GM04503 (cell line): ENCODE data around the gene NTM.
"Not testable (repeated sequence)": the region's sequence is repeated elsewhere in the genome, so short reads cannot be mapped to it uniquely, and the experiment has no call there.

ENCODE experiments used
- DNase-seq: peaks from one replicate; pipeline ENCODE4 v3.0.0-alpha.2; 2012; ENCODE audit warnings: low read depth

NTM gene

GRCh38 chr11:131895865-131896264 lies 525.5 kb downstream of the NTM start:
- no peak for DNase-seq

GRCh38 chr11:131896978-131897615 lies 526.7 kb downstream of the NTM start:
- no peak for DNase-seq

GRCh38 chr11:131897956-131898355 lies 527.5 kb downstream of the NTM start:
- no peak for DNase-seq

GRCh38 chr11:131898949-131899348 lies 528.5 kb downstream of the NTM start:
- DNase-seq = no peak

- no peak for DNase-seq
Measured at GRCh38 chr11:131899950-131900580, 529.6 kb downstream of the NTM start.

- no peak for DNase-seq
Measured at GRCh38 chr11:131902421-131902820, 532.0 kb downstream of the NTM start.

GRCh38 chr11:131903074-131903473 lies 532.7 kb downstream of the NTM start:
- DNase-seq = no peak

- no peak for DNase-seq
Measured at GRCh38 chr11:131904756-131905155, 534.3 kb downstream of the NTM start.

GRCh38 chr11:131906963-131907362 lies 536.5 kb downstream of the NTM start:
- no peak for DNase-seq

- no peak for DNase-seq
Measured at GRCh38 chr11:131907371-131907770, 537.0 kb downstream of the NTM start.

GRCh38 chr11:131908316-131908715 lies 537.9 kb downstream of the NTM start:
- no peak for DNase-seq

- DNase-seq = no peak
Measured at GRCh38 chr11:131909426-131910177, 539.2 kb downstream of the NTM start.

- no peak for DNase-seq
Measured at GRCh38 chr11:131910178-131910522, 539.7 kb downstream of the NTM start.

- DNase-seq = no peak
Measured at GRCh38 chr11:131910523-131911387, 540.3 kb downstream of the NTM start.

- not testable (repeated sequence) for DNase-seq
Measured at GRCh38 chr11:131911388-131912032, 541.1 kb downstream of the NTM start.

- DNase-seq = no peak
Measured at GRCh38 chr11:131912134-131912533, 541.7 kb downstream of the NTM start.

GRCh38 chr11:131913267-131913666 lies 542.9 kb downstream of the NTM start:
- no peak for DNase-seq

- DNase-seq = no peak
Measured at GRCh38 chr11:131914361-131914774, 544.0 kb downstream of the NTM start.

GRCh38 chr11:131916638-131917037 lies 546.2 kb downstream of the NTM start:
- DNase-seq = no peak

GRCh38 chr11:131917634-131918384 lies 547.4 kb downstream of the NTM start:
- DNase-seq = no peak

GRCh38 chr11:131918663-131919062 lies 548.2 kb downstream of the NTM start:
- no peak for DNase-seq
